IPS-NIHi7 (cell line): ENCODE measurements around the gene MUC2.

Experiments
- DNase-seq: peaks from one replicate; pipeline ENCODE4 v3.0.0; 2012; ENCODE audit warnings: mixed read lengths; ENCODE audit errors: extremely low spot score

The MUC2 gene

GRCh38 chr11:1051356-1052132 is 23.1 kb upstream of the MUC2 start:
- no peak for DNase-seq

- no peak for DNase-seq
Measured at GRCh38 chr11:1052133-1053011, 22.3 kb upstream of the MUC2 start.

GRCh38 chr11:1053121-1053901 is 21.4 kb upstream of the MUC2 start:
- no peak for DNase-seq

- no peak for DNase-seq
Measured at GRCh38 chr11:1054143-1055108, 20.2 kb upstream of the MUC2 start.

- no peak for DNase-seq
Measured at GRCh38 chr11:1055109-1055703, 19.5 kb upstream of the MUC2 start.

GRCh38 chr11:1055990-1056771 is 18.5 kb upstream of the MUC2 start:
- no peak for DNase-seq

GRCh38 chr11:1057806-1058205 is 16.9 kb upstream of the MUC2 start:
- no peak for DNase-seq

GRCh38 chr11:1059759-1060158 is 14.9 kb upstream of the MUC2 start:
- no peak for DNase-seq

GRCh38 chr11:1060410-1060809 is 14.3 kb upstream of the MUC2 start:
- DNase-seq: no peak

- DNase-seq: no peak
Measured at GRCh38 chr11:1060852-1061616, 13.6 kb upstream of the MUC2 start.

- DNase-seq: no peak
Measured at GRCh38 chr11:1062075-1062820, 12.4 kb upstream of the MUC2 start.

- DNase-seq: no peak
Measured at GRCh38 chr11:1064167-1064566, 10.5 kb upstream of the MUC2 start.

- no peak for DNase-seq
Measured at GRCh38 chr11:1067812-1068496, 6.7 kb upstream of the MUC2 start.

- no peak for DNase-seq
Measured at GRCh38 chr11:1069740-1070139, 4.9 kb upstream of the MUC2 start.

GRCh38 chr11:1070594-1071462 is 3.8 kb upstream of the MUC2 start:
- no peak for DNase-seq

- DNase-seq: no peak
Measured at GRCh38 chr11:1071571-1072115, 3.0 kb upstream of the MUC2 start.
